ENCODE measurements around the gene UPK3A. TPM values are rescaled to one million over a fixed set of nuclear protein-coding genes. Genes with fewer than 3 reads are reported as not detected.

The UPK3A gene
- not detected for total RNA-seq

DNA sequence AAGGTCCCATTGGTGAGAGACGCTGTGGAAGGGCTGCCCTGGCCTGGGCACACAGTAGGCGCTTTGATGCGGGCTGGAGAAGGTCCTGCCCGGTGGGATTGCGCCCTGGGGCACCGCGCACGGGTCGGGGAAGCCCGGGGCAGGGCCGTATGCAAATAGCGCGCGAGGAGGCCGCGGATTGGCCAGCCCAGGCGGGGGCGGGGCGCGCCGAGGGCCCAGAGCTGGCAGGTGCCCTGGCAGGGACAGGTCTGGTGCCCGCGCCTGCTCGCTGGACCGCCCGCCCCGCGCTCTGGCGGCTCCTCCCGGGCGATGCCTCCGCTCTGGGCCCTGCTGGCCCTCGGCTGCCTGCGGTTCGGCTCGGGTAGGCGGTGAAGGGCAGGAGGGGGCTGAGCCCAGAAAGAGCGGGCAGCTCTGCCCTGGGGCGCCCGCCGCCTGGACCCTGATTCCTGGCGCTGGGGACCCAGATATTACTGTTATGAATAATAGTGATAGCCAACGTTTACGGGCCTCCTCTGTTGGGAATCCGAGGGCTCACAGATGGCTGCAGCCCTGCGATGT is at the start of gene UPK3A:
UPK3A (plus strand) TSS at position 245 of the 558 bp plus-strand sequence; CDS start at position 310, 65 bp downstream.
- Mint-ChIP-seq H3K4me1 (peaks cover 7% of the 10 kb centered on the region), H3K27ac (no peak within 1 kb of the TSS)
- no peak for DNase-seq

DNA sequence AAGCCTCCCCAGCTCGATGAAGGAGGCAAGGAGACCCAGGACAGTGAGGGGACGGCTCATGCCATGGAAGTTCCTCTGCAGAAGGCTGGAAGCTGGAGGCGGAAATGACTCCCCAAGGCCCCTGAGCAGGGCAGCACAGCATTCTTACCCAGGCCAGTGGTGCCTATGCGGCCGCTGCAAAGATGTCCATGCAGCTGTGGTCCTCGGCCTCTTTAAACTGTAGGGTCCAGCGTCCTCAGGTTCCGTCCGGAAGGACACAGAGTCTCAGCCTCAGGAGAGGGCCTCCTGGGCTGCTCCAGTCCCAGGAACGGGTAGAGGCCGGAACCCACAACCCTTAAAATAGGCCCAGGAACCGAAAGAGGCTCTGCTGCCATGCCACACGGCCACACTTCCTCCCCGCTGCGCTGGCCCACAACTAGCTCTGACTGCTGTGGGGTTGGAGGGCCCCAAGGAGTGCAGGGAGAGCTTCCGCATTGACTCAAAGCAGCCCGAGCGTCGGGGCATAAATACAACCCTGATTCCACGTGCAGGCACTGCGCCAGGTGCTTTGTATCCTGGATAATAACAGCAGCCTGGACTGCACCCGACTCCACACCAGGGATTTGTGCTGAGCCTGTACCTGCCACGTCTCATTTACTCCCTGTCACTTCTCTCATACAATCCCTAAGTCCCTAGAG is 49.5 kb upstream of the UPK3A start:
- no peaks in the 10 kb centered on the region for H3K9me3 Mint-ChIP-seq (ENCODE audit: low read depth)
- DNase-seq: peak; percentile 81
- H3K4me3 Mint-ChIP-seq: no peak overlapping the region
- H3K27ac Mint-ChIP-seq: peak overlapping the region; percentile 70
- CTCF ChIA-PET: interaction anchor here (0.6 to 2.5 kb wide), 3 partner anchors 15 to 206 kb away, joined by 3 to 15 read pairs (median 5); no protein-coding TSS in a partner anchor
- no peaks in the 10 kb centered on the region for H3K27me3 Mint-ChIP-seq
- H3K36me3 Mint-ChIP-seq: peaks cover 4% of the 10 kb centered on the region
- peak; percentile 87 for ATAC-seq
- H3K4me1 Mint-ChIP-seq: peaks cover 32% of the 10 kb centered on the region

More for the DNA sequence above, at the start of gene UPK3A:
- peak; percentile 91 for ATAC-seq
- no peaks in the 10 kb centered on the region for H3K9me3 Mint-ChIP-seq (ENCODE audit: low read depth)
- H3K4me3 Mint-ChIP-seq: no peak within 1 kb of the TSS
- CTCF ChIA-PET: no interaction called here
- H3K36me3 Mint-ChIP-seq: no peaks in the 10 kb centered on the region
- H3K27me3 Mint-ChIP-seq: peaks cover 51% of the 10 kb centered on the region

GRCh38 chr22:45235851-45236342 is 48.9 kb upstream of the UPK3A start:
- Mint-ChIP-seq H3K27ac (peak overlapping the region; percentile 70), H3K27me3 (no peaks in the 10 kb centered on the region), H3K4me3 (no peak overlapping the region), H3K4me1 (peaks cover 33% of the 10 kb centered on the region), H3K9me3 (ENCODE audit: low read depth) (no peaks in the 10 kb centered on the region), H3K36me3 (peaks cover 4% of the 10 kb centered on the region)
- DNase-seq (no peak), ATAC-seq (no peak)
- CTCF ChIA-PET: interaction anchor here (2.5 kb wide), 1 partner anchor 26 kb away, joined by 15 read pairs; no protein-coding TSS in a partner anchor

GRCh38 chr22:45237065-45237990 is 47.4 kb upstream of the UPK3A start:
- Mint-ChIP-seq H3K27ac (no peak overlapping the region), H3K4me3 (no peak overlapping the region), H3K36me3 (peaks cover 4% of the 10 kb centered on the region), H3K9me3 (ENCODE audit: low read depth) (no peaks in the 10 kb centered on the region), H3K4me1 (peaks cover 43% of the 10 kb centered on the region), H3K27me3 (no peaks in the 10 kb centered on the region)
- CTCF ChIA-PET: no interaction called here
- DNase-seq (no peak), ATAC-seq (no peak)

DNA sequence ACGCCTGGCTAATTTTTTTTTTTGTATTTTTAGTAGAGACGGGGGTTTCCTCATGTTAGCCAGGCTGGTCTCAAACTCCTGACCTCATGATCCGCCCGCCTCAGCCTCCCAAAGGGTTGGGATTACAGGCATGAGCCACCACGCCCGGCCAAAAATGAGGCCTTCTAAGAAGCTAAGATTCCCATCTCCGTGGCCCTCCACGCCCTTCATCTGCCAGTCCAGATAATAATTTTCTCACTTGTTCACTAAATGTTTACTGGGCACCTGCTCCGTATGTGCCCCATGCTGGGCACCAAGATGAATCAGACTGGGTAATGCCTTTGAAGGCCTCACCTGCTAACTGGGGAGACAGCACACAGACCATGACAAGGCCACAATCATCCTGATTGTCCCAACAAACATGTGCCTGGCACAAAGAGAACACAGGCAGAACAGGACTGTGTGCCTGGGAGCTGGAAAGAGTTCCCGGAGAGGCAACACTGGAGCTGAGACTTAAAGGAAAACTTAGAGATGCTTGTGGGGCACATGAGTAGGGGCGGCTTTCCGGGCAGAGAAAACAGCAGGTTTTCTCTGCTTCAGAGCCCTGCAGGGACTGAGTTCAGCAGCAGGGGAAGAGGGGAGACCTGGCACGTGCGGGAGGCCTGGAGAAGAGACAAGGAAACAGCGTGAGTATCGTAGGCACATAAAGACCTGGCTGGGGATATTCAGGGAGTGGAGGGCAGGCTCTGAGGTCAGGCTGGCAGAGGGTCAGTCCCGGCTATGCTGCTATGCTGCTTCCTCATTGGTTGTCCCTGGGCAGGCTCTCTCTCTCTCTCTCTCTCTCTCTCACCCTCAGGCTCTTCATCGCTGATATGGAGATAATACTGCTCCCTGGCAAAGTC is 46.4 kb upstream of the UPK3A start:
- peaks cover 43% of the 10 kb centered on the region for H3K4me1 Mint-ChIP-seq
- no peak overlapping the region for H3K27ac Mint-ChIP-seq
- H3K36me3 Mint-ChIP-seq: peaks cover 4% of the 10 kb centered on the region
- no peak overlapping the region for H3K4me3 Mint-ChIP-seq
- CTCF ChIA-PET: no interaction called here
- no peaks in the 10 kb centered on the region for H3K27me3 Mint-ChIP-seq
- ATAC-seq (no peak), DNase-seq (no peak)
- no peaks in the 10 kb centered on the region for H3K9me3 Mint-ChIP-seq (ENCODE audit: low read depth)

DNA sequence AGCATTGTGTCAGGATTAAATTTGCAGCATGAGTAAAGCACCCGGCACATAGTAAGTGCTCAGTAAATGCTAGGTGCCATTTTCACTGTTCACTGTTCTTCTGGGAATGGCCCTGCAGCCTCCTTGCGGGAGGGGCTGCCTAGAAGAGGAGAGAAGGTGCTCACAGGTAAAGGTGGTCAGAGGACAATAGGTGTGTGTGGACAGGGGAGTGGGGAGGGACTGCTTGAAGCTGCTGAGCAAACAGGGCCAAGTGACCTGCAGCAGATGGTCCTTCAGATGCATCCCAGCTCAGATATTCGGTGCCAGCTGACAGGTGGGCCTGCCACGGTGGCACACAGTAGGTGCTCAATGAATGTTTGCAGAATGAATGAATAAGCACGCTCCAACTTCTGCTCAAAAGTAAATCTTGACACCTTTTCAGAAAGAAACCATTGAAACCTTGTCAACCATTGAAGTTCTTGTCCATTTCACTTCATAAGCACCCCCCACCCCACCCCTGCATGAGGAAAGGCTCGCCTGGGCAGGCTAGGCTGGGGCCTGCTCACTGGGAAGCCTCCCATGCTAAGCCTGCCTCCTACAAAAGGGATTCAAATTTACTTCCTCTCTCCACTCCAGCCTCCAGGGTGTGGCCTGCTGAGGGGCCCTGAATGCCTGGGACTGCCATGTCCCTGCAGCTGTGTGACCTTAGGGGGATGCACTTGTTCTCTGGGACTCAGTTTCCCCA is 45.6 kb upstream of the UPK3A start:
- Mint-ChIP-seq H3K4me1 (peaks cover 43% of the 10 kb centered on the region), H3K4me3 (peak overlapping the region; percentile 87), H3K27me3 (no peaks in the 10 kb centered on the region), H3K27ac (no peak overlapping the region), H3K9me3 (ENCODE audit: low read depth) (no peaks in the 10 kb centered on the region), H3K36me3 (peaks cover 4% of the 10 kb centered on the region)
- ATAC-seq (no peak), DNase-seq (no peak)
- CTCF ChIA-PET: no interaction called here

DNA sequence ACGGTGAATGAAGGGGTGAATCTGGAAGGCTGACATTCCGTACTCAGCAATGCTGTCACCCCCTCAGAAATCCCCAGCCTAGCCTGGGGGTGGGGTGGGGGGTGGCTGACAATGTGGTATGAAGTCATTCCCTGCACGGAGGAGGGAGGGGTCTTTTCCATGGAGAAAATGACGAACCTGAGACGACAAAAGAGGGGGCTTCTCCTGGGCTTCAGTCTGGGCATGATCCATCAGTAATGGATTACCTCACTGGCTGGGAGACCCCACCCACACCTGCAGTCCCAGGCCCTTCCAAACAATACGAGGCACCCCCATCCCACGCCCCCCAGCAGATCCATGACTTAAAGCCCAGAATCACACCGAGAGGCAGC is 45.1 kb upstream of the UPK3A start:
- peaks cover 40% of the 10 kb centered on the region for H3K4me1 Mint-ChIP-seq
- no peak for ATAC-seq
- no peak for DNase-seq
- H3K9me3 Mint-ChIP-seq (ENCODE audit: low read depth): no peaks in the 10 kb centered on the region
- CTCF ChIA-PET: no interaction called here
- peak overlapping the region; percentile 87 for H3K4me3 Mint-ChIP-seq
- H3K27ac Mint-ChIP-seq: no peak overlapping the region
- no peaks in the 10 kb centered on the region for H3K27me3 Mint-ChIP-seq
- H3K36me3 Mint-ChIP-seq: peaks cover 4% of the 10 kb centered on the region

GRCh38 chr22:45240104-45240809 is 44.5 kb upstream of the UPK3A start:
- Mint-ChIP-seq H3K27ac (peak overlapping the region; percentile 78), H3K27me3 (no peaks in the 10 kb centered on the region), H3K9me3 (ENCODE audit: low read depth) (no peaks in the 10 kb centered on the region), H3K36me3 (peaks cover 4% of the 10 kb centered on the region), H3K4me1 (peaks cover 39% of the 10 kb centered on the region), H3K4me3 (peak overlapping the region; percentile 87)
- DNase-seq (peak; percentile 63), ATAC-seq (peak; percentile 62)
- CTCF ChIA-PET: no interaction called here

GRCh38 chr22:45240810-45241631 is 43.7 kb upstream of the UPK3A start, which contains the start of gene KIAA0930:
KIAA0930 (minus strand) TSS chr22:45240894; CDS start chr22:45240703, 191 bp downstream.
- peaks cover 4% of the 10 kb centered on the region for H3K36me3 Mint-ChIP-seq
- peak within 1 kb of the TSS; percentile 90 for H3K27ac Mint-ChIP-seq
- H3K27me3 Mint-ChIP-seq: no peaks in the 10 kb centered on the region
- ATAC-seq (peak; percentile 85), DNase-seq (peak; percentile 93)
- H3K9me3 Mint-ChIP-seq (ENCODE audit: low read depth): no peaks in the 10 kb centered on the region
- H3K4me3 Mint-ChIP-seq: peak within 1 kb of the TSS; percentile 87
- CTCF ChIA-PET: interaction anchor here (0.6 kb wide), 2 partner anchors 10 to 215 kb away, joined by 3 to 4 read pairs; no protein-coding TSS in a partner anchor
- peaks cover 32% of the 10 kb centered on the region for H3K4me1 Mint-ChIP-seq

- peaks cover 4% of the 10 kb centered on the region for H3K36me3 Mint-ChIP-seq
- no peaks in the 10 kb centered on the region for H3K27me3 Mint-ChIP-seq
- DNase-seq (no peak), ATAC-seq (no peak)
- H3K9me3 Mint-ChIP-seq (ENCODE audit: low read depth): no peaks in the 10 kb centered on the region
- H3K4me1 Mint-ChIP-seq: peaks cover 21% of the 10 kb centered on the region
- H3K27ac Mint-ChIP-seq: no peak overlapping the region
- H3K4me3 Mint-ChIP-seq: no peak overlapping the region
- CTCF ChIA-PET: no interaction called here
These were observed 42.0 kb upstream of the UPK3A start for GRCh38 chr22:45242778-45243191.

GRCh38 chr22:45244916-45245315 is 39.8 kb upstream of the UPK3A start:
- Mint-ChIP-seq H3K4me1 (peaks cover 23% of the 10 kb centered on the region), H3K4me3 (no peak overlapping the region), H3K36me3 (no peaks in the 10 kb centered on the region), H3K27me3 (no peaks in the 10 kb centered on the region), H3K9me3 (ENCODE audit: low read depth) (no peaks in the 10 kb centered on the region), H3K27ac (no peak overlapping the region)
- DNase-seq (no peak), ATAC-seq (no peak)
- CTCF ChIA-PET: interaction anchor here (1.4 kb wide), 1 partner anchor 72 kb away, joined by 3 read pairs; no protein-coding TSS in a partner anchor

Measured in activated CD8-positive, alpha-beta memory T cell treated with anti-CD3 and anti-CD28 coated beads, Interleukin-2, amount 10 ng/mL, durations not matched to agents 7 days and 5 days (primary cell).